Ascending aorta (tissue), 2 donors: ENCODE results near the gene NOG. TPM values are rescaled to one million over a fixed set of nuclear protein-coding genes. Genes with fewer than 3 reads are reported as not detected.

Experiments
- DNase-seq, 2 donors: peaks; one replicate each; pipeline ENCODE4 v3.0.0-alpha.2; 2019; ENCODE audit warnings: low spot score in 2 of 2
- H3K27ac ChIP-seq, 2 donors: fragments of 200-600 bp; sonication (generic); one replicate each; pipeline ENCODE4 v1.5.1; 2016 to 2017; ENCODE audit warnings: mild to moderate bottlenecking in 1 of 2
- H3K27me3 ChIP-seq: fragments of 200-600 bp; sonication (generic); one replicate; pipeline ENCODE4 v1.5.1; 2017
- H3K36me3 ChIP-seq, 2 donors: fragments of 200-600 bp; sonication (generic); one replicate each; pipeline ENCODE4 v1.5.1; 2016
- H3K4me1 ChIP-seq, 2 donors: fragments of 200-600 bp; sonication (generic); one replicate each; pipeline ENCODE4 v1.5.1; 2016 to 2017; ENCODE audit warnings: mild to moderate bottlenecking in 1 of 2
- H3K4me3 ChIP-seq, 2 donors: fragments of 200-600 bp; sonication (generic); one replicate each; pipeline ENCODE4 v1.5.1; 2016 to 2017; ENCODE audit warnings: mild to moderate bottlenecking in 1 of 2
- H3K9me3 ChIP-seq, 2 donors: fragments of 200-600 bp; sonication (generic); one replicate each; pipeline ENCODE4 v1.5.1; 2016
- CTCF ChIP-seq, 3 experiments: fragments of 200-600 bp in 2 of 3; fragments of 450-650 bp in 1 of 3; sonication (generic) in 2 of 3; IDR thresholded peaks; one replicate each; pipeline ENCODE4 v1.5.1; 2016 to 2019; ENCODE audit warnings: antibody characterized with exemption in 3 of 3, mild to moderate bottlenecking in 1 of 3, moderate library complexity in 1 of 3
- intact Hi-C: fragments of 100-400 bp; cut with DNase I; formaldehyde crosslinking; loops from one replicate; pipeline ENCODE4 v1.15.1; 2023
- total RNA-seq: library from RNA; depleted of rRNA; stranded (reverse); fragments of >200 nt; gene quantifications from one replicate; pipeline ENCODE4 v1.1.0, GENCODE V29; 2016

NOG gene
- total RNA-seq, 1 donor from 2014 or later, result not detected

- TF ChIP-seq CTCF (IDR thresholded peaks at IDR 0.05), result no peak
- H3K36me3 ChIP-seq, result no peaks in the 10 kb centered on the region
- no peak overlapping the region for H3K27ac ChIP-seq
- no peaks in the 10 kb centered on the region for H3K9me3 ChIP-seq
- DNase-seq, result no peak
- intact Hi-C loops, result no loop called here
- no peak overlapping the region for H3K4me3 ChIP-seq
- no peaks in the 10 kb centered on the region for H3K27me3 ChIP-seq
- H3K4me1 ChIP-seq, result no peaks in the 10 kb centered on the region
These were observed 36.1 kb downstream of the NOG start for GRCh38 chr17:56629531-56630075.

- no peaks in the 10 kb centered on the region for H3K27me3 ChIP-seq
- intact Hi-C loops, result no loop called here
- no peaks in the 10 kb centered on the region for H3K4me1 ChIP-seq
- no peak overlapping the region for H3K27ac ChIP-seq
- no peaks in the 10 kb centered on the region for H3K36me3 ChIP-seq
- no peaks in the 10 kb centered on the region for H3K9me3 ChIP-seq
- TF ChIP-seq CTCF (IDR thresholded peaks at IDR 0.05), result no peak
- DNase-seq, result no peak
- H3K4me3 ChIP-seq, result no peak overlapping the region
These were observed 36.7 kb downstream of the NOG start for GRCh38 chr17:56630202-56630601.

GRCh38 chr17:56633681-56634080, 40.2 kb downstream of the NOG start:
- no peak for TF ChIP-seq CTCF (IDR thresholded peaks at IDR 0.05)
- no peaks in the 10 kb centered on the region for H3K36me3 ChIP-seq
- no peaks in the 10 kb centered on the region for H3K4me1 ChIP-seq
- intact Hi-C loops, result no loop called here
- H3K27ac ChIP-seq, result no peak overlapping the region
- H3K27me3 ChIP-seq, result no peaks in the 10 kb centered on the region
- no peak for DNase-seq
- H3K9me3 ChIP-seq, result no peaks in the 10 kb centered on the region
- no peak overlapping the region for H3K4me3 ChIP-seq

GRCh38 chr17:56635641-56636040, 42.1 kb downstream of the NOG start:
- TF ChIP-seq CTCF (IDR thresholded peaks at IDR 0.05), result no peak
- intact Hi-C loops, result no loop called here
- no peak overlapping the region for H3K27ac ChIP-seq
- no peak for DNase-seq
- H3K27me3 ChIP-seq, result no peaks in the 10 kb centered on the region
- no peaks in the 10 kb centered on the region for H3K36me3 ChIP-seq
- H3K4me1 ChIP-seq, result no peaks in the 10 kb centered on the region
- H3K9me3 ChIP-seq, result no peaks in the 10 kb centered on the region
- no peak overlapping the region for H3K4me3 ChIP-seq

- TF ChIP-seq CTCF (IDR thresholded peaks at IDR 0.05), result no peak
- no peak overlapping the region for H3K4me3 ChIP-seq
- H3K4me1 ChIP-seq, result no peaks in the 10 kb centered on the region
- no peaks in the 10 kb centered on the region for H3K36me3 ChIP-seq
- H3K27me3 ChIP-seq, result no peaks in the 10 kb centered on the region
- no peak overlapping the region for H3K27ac ChIP-seq
- DNase-seq, result no peak
- intact Hi-C loops, result no loop called here
- no peaks in the 10 kb centered on the region for H3K9me3 ChIP-seq
These were observed 42.8 kb downstream of the NOG start for GRCh38 chr17:56636265-56636664.

- no peak for TF ChIP-seq CTCF (IDR thresholded peaks at IDR 0.05)
- intact Hi-C loops, result no loop called here
- H3K27me3 ChIP-seq, result no peaks in the 10 kb centered on the region
- H3K27ac ChIP-seq, result no peak overlapping the region
- H3K4me3 ChIP-seq, result no peak overlapping the region
- H3K36me3 ChIP-seq, result no peaks in the 10 kb centered on the region
- H3K9me3 ChIP-seq, result no peaks in the 10 kb centered on the region
- H3K4me1 ChIP-seq, result no peaks in the 10 kb centered on the region
- DNase-seq, result no peak
These were observed 43.8 kb downstream of the NOG start for GRCh38 chr17:56637254-56637653.
